K562 (cell line): ENCODE results near the gene RGPD8. TPM values are rescaled to one million over a fixed set of nuclear protein-coding genes. Genes with fewer than 3 reads are reported as not detected.
A peak's percentile ranks its signal among the peaks of the same experiment; 100 is the strongest.

ENCODE experiments used
- BRD9 ChIP-seq: fragments of 450-650 bp; IDR thresholded peaks from 2 replicates; pipeline ENCODE4 v1.6.1; 2018; ENCODE audit warnings: low read depth; ENCODE audit not compliant: partially characterized antibody
- CBX3 ChIP-seq, 2 experiments: IDR thresholded peaks; 1 replicate in 1 of 2; 2 replicates in 1 of 2; pipeline ENCODE4 v1.6.1; 2012; ENCODE audit warnings: inconsistent platforms in 2 of 2, low read length in 2 of 2, borderline replicate concordance in 1 of 2, control low read depth in 1 of 2
- GABPB1 ChIP-seq: sonication (generic); formaldehyde crosslinking; IDR thresholded peaks from 2 replicates; pipeline ENCODE4 v1.8.0; 2022; ENCODE audit warnings: mild to moderate bottlenecking, missing genetic modification reagents
- KAT7 ChIP-seq: sonication (generic); formaldehyde crosslinking; IDR thresholded peaks from 2 replicates; pipeline ENCODE4 v1.8.0; 2022; ENCODE audit warnings: missing genetic modification reagents, mild to moderate bottlenecking, borderline replicate concordance
- MCM3 ChIP-seq: fragments of 450-650 bp; IDR thresholded peaks from 2 replicates; pipeline ENCODE4 v1.6.1; 2016
- MYC ChIP-seq, 2 experiments: fragments of 250-450 bp in 1 of 2; sonication (Bioruptor Pico) in 1 of 2; IDR thresholded peaks; 2 replicates each; pipeline versions ENCODE4 v1.5.1 to v1.6.1; 2012 to 2021; ENCODE audit warnings: low read depth in 2 of 2, borderline replicate concordance in 1 of 2, improper control_type of control experiment in 1 of 2, low read length in 1 of 2, mild to moderate bottlenecking in 1 of 2, moderate library complexity in 1 of 2
- RUNX1 ChIP-seq: sonication (generic); IDR thresholded peaks from 2 replicates; pipeline ENCODE4 v1.6.1; 2016; ENCODE audit warnings: antibody characterized with exemption, low read depth
- SMARCA4 ChIP-seq: fragments of 450-650 bp; IDR thresholded peaks from 2 replicates; pipeline ENCODE4 v1.6.1; 2016
- ZNF12 ChIP-seq: sonication (generic); formaldehyde crosslinking; IDR thresholded peaks from 2 replicates; pipeline ENCODE4 v1.4.0; 2020; ENCODE audit warnings: mild to moderate bottlenecking, missing genetic modification reagents
- ZNF583 ChIP-seq: fragments of 250-450 bp; sonication (Bioruptor Pico); IDR thresholded peaks from 2 replicates; pipeline ENCODE4 v1.4.0; 2020
- polyA plus RNA-seq, 8 experiments: library from polyadenylated mRNA; depleted of rRNA in 4 of 8; stranded (reverse) in 5 of 8; unstranded in 3 of 8; fragments of >200 nt; fragmentation: Nextera tagmentation in 2 of 8; fragmentation: Illumina TruSeq in 1 of 8; extraction: Ambion mirVana in 2 of 8; extraction: Trizol in 1 of 8; gene quantifications; 2 replicates each; pipeline versions ENCODE4 v1.2.1 to v1.2.3, GENCODE V29; 2011 to 2014; ENCODE audit warnings: inconsistent platforms in 1 of 8, missing spikeins in 1 of 8
- total RNA-seq, 7 experiments: library from RNA; depleted of rRNA in 6 of 7; stranded (reverse); fragments of >200 nt in 6 of 7; fragmentation: Illumina TruSeq in 2 of 7; extraction: Trizol in 2 of 7; gene quantifications; 2 replicates each; pipeline versions ENCODE4 v1.2.1 to v1.2.3, GENCODE V29; 2011 to 2021; ENCODE audit warnings: low replicate concordance in 1 of 7
- TF ChIP-seq, protein P1 (sequence below), 2 experiments: fragments of 450-650 bp; IDR thresholded peaks; 2 replicates each; pipeline ENCODE4 v1.6.1; 2016; ENCODE audit warnings: mild to moderate bottlenecking in 2 of 2, borderline replicate concordance in 1 of 2, low read depth in 1 of 2, moderate library complexity in 1 of 2
- TF ChIP-seq, protein P2 (sequence below): fragments of 450-650 bp; IDR thresholded peaks from one replicate; pipeline ENCODE4 v1.6.1; 2018; ENCODE audit warnings: mild to moderate bottlenecking, moderate library complexity; ENCODE audit not compliant: partially characterized antibody
- TF ChIP-seq, protein P3 (sequence below): fragments of 450-650 bp; formaldehyde crosslinking; IDR thresholded peaks from 2 replicates; pipeline ENCODE4 v1.4.0; 2022; ENCODE audit warnings: mild to moderate bottlenecking, moderate library complexity
- TF ChIP-seq, protein P4 (sequence below): fragments of 450-650 bp; formaldehyde crosslinking; IDR thresholded peaks from 2 replicates; pipeline ENCODE4 v1.4.0; 2020; ENCODE audit warnings: mild to moderate bottlenecking, moderate library complexity
- TF ChIP-seq, protein P5 (sequence below): sonication (generic); IDR thresholded peaks from 2 replicates; pipeline ENCODE4 v1.6.1; 2016

The RGPD8 gene
- total and polyA plus RNA-seq, 9 of the 15 experiments (the other 6 are each of a cell fraction or from before 2014, with no cell fraction given), result 0.03 to 0.47 (median 0.12) TPM; not detected in 1

DNA sequence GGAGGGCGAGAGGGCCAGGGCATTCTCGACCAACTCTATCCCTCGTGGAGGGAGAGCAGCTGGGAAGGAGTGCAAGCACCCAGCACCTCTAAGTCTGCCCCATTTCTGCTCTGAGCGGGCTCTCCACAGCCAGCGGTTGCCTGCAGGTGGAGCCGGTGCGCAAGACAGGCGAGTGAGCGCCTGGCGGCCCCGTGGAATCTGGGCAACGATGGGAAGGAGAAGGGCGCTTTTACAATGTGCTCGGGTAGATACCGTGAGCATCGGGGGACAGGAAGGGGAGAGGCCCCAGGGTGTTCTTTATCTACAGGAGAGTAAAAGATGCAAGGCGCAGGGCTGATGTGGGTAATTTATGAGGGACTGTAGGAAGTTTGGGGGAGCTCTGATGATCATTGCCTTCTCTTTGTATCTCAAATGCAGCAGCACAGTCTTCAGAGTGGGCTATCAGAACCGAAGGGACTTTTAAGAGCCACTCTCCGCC, 47.6 kb upstream of the RGPD8 start (continued):
- TF ChIP-seq, protein P1, sequence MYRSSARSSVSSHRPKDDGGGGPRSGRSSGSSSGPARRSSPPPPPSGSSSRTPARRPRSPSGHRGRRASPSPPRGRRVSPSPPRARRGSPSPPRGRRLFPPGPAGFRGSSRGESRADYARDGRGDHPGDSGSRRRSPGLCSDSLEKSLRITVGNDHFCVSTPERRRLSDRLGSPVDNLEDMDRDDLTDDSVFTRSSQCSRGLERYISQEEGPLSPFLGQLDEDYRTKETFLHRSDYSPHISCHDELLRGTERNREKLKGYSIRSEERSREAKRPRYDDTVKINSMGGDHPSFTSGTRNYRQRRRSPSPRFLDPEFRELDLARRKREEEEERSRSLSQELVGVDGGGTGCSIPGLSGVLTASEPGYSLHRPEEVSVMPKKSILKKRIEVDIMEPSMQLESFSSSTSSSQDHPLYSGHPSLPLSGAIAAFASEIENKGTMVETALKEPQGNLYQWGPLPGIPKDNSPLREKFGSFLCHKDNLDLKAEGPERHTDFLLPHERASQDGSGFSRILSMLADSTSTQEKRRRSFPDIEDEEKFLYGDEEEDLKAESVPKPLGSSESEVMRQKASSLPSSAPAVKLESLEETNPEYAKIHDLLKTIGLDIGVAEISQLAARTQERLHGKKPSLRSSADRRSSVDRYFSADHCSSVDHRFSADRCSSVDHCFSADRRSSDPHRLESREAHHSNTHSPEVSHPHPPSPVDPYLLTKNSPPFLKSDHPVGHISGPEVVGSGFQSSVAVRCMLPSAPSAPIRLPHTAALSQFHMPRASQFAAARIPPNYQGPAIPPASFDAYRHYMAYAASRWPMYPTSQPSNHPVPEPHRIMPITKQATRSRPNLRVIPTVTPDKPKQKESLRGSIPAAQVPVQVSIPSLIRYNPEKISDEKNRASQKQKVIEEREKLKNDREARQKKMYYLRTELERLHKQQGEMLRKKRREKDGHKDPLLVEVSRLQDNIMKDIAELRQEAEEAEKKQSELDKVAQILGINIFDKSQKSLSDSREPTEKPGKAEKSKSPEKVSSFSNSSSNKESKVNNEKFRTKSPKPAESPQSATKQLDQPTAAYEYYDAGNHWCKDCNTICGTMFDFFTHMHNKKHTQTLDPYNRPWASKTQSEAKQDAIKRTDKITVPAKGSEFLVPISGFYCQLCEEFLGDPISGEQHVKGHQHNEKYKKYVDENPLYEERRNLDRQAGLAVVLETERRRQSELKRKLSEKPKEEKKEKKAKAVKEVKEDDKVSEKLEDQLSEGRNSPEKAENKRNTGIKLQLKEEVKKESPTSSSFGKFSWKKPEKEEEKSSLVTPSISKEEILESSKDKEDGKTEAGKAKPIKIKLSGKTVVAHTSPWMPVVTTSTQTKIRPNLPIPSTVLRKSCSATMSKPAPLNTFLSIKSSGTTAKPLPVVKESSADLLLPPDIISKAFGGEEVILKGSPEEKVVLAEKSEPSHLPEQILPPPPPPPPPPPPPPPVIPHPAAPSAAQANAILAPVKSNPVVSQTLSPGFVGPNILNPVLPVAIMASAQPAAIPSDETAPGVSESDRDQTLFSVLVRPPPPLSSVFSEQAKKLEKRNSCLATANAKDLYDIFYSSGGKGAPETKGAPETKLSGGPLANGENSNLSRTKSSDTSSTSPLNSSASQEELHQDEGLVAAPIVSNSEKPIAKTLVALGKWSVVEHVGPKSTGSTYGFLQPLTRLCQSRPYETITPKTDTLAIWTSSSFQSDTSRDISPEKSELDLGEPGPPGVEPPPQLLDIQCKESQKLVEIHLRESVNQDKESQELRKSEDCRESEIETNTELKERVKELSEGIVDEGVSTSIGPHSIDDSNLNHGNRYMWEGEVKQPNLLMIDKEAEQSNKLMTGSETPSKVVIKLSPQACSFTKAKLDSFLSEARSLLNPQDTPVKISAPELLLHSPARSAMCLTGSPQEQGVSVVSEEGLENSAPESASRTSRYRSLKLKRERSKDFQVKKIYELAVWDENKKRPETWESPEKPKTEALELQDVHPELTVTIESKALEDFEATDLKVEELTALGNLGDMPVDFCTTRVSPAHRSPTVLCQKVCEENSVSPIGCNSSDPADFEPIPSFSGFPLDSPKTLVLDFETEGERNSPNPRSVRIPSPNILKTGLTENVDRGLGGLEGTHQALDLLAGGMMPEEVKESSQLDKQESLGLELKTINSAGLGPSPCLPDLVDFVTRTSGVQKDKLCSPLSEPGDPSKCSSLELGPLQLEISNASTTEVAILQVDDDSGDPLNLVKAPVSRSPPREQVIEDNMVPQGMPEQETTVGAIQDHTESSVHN (IDR thresholded peaks at IDR 0.05; ENCODE audit: borderline replicate concordance in 1 of 2, low read depth in 1 of 2), result no peak
- TF ChIP-seq MCM3 (no peak), KAT7 (CRISPR knock-in tag) (no peak), CBX3 (IDR thresholded peaks at IDR 0.05; ENCODE audit: borderline replicate concordance in 1 of 2, low read length in 2 of 2) (0 out of 3 replicates have a peak, but pooled peaks of 1 of the 2 experiments have one; percentile 67), RUNX1 (no peak), SMARCA4 (peak; percentile 57), GABPB1 (CRISPR knock-in tag) (peak; percentile 73), MYC (IDR thresholded peaks at IDR 0.05; ENCODE audit: low read depth, low read length) (peak; percentile 78), MYC (CRISPR knock-in tag; IDR thresholded peaks at IDR 0.05; ENCODE audit: borderline replicate concordance, low read depth) (no peak), ZNF583 (CRISPR knock-in tag) (0 out of 2 replicates have a peak, but pooled peaks have one; percentile 22), BRD9 (peak; percentile 54), ZNF12 (CRISPR knock-in tag) (no peak)
- TF ChIP-seq, protein P2, sequence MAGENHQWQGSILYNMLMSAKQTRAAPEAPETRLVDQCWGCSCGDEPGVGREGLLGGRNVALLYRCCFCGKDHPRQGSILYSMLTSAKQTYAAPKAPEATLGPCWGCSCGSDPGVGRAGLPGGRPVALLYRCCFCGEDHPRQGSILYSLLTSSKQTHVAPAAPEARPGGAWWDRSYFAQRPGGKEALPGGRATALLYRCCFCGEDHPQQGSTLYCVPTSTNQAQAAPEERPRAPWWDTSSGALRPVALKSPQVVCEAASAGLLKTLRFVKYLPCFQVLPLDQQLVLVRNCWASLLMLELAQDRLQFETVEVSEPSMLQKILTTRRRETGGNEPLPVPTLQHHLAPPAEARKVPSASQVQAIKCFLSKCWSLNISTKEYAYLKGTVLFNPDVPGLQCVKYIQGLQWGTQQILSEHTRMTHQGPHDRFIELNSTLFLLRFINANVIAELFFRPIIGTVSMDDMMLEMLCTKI, result no peak
- TF ChIP-seq, protein P3, sequence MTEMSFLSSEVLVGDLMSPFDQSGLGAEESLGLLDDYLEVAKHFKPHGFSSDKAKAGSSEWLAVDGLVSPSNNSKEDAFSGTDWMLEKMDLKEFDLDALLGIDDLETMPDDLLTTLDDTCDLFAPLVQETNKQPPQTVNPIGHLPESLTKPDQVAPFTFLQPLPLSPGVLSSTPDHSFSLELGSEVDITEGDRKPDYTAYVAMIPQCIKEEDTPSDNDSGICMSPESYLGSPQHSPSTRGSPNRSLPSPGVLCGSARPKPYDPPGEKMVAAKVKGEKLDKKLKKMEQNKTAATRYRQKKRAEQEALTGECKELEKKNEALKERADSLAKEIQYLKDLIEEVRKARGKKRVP, result no peak
- TF ChIP-seq, protein P4, sequence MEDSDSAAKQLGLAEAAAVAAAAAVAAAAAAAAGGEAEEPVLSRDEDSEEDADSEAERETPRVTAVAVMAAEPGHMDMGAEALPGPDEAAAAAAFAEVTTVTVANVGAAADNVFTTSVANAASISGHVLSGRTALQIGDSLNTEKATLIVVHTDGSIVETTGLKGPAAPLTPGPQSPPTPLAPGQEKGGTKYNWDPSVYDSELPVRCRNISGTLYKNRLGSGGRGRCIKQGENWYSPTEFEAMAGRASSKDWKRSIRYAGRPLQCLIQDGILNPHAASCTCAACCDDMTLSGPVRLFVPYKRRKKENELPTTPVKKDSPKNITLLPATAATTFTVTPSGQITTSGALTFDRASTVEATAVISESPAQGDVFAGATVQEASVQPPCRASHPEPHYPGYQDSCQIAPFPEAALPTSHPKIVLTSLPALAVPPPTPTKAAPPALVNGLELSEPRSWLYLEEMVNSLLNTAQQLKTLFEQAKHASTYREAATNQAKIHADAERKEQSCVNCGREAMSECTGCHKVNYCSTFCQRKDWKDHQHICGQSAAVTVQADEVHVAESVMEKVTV (CRISPR knock-in tag), result peak; percentile 74
- TF ChIP-seq, protein P5, sequence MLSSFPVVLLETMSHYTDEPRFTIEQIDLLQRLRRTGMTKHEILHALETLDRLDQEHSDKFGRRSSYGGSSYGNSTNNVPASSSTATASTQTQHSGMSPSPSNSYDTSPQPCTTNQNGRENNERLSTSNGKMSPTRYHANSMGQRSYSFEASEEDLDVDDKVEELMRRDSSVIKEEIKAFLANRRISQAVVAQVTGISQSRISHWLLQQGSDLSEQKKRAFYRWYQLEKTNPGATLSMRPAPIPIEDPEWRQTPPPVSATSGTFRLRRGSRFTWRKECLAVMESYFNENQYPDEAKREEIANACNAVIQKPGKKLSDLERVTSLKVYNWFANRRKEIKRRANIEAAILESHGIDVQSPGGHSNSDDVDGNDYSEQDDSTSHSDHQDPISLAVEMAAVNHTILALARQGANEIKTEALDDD, result no peak
